ENCODE data around the gene SEPTIN2. TPM values are rescaled to one million over a fixed set of nuclear protein-coding genes. Genes with fewer than 3 reads are reported as not detected.

SEPTIN2 gene
- total and polyA plus RNA-seq, 10 of the 15 experiments (the other 5 are each of a cell fraction or from before 2014, with no cell fraction given) = 169 to 474 (median 269) TPM

GRCh38 chr2:241309684-241310117 is 6.0 kb upstream of the SEPTIN2 start:
- ChIA-PET SMC1A (ENCODE audit: uncharacterized antibody, unreplicated experiment) (interaction anchor here (0.7 to 1.7 kb wide), 9 partner anchors 11 to 162 kb away, joined by 3 to 9 read pairs (median 3); no protein-coding TSS in a partner anchor), POLR2A (interaction anchor here (1.0 to 1.1 kb wide), 3 partner anchors 9 to 62 kb away, joined by 3 to 5 read pairs (median 3); no protein-coding TSS in a partner anchor), RAD21 (ENCODE audit: unreplicated experiment) (interaction anchor here (1.0 to 1.7 kb wide), 5 partner anchors 15 to 214 kb away, joined by 3 to 6 read pairs (median 3); no protein-coding TSS in a partner anchor), CTCF (interaction anchor here (1.0 to 1.1 kb wide), 3 partner anchors 27 to 91 kb away, joined by 3 read pairs; no protein-coding TSS in a partner anchor)
- Histone ChIP-seq H3K4me1 (ENCODE audit: control insufficient read depth, insufficient read depth, low read length) (peaks cover 40% of the 10 kb centered on the region), H4K20me1 (ENCODE audit: control insufficient read depth, insufficient read depth) (no peaks in the 10 kb centered on the region), H3K27me3 (replicated peaks in 1 of 2; ENCODE audit: control insufficient read depth in 2 of 2, insufficient read depth in 2 of 2, low read length in 1 of 2) (no peaks in the 10 kb centered on the region), H3K9me3 (replicated peaks; ENCODE audit: control insufficient read depth, insufficient read depth, low read length) (no peaks in the 10 kb centered on the region), H3K27ac (ENCODE audit: control insufficient read depth, insufficient read depth) (peak overlapping the region; percentile 75), H2AFZ (ENCODE audit: control insufficient read depth, low read depth, low read length) (no peak overlapping the region), H3K9ac (ENCODE audit: control insufficient read depth, insufficient read depth, low read length) (peak overlapping the region; percentile 53), H3K4me3 (peak overlapping the region; percentile 64; the same call in 1 of the 2 replicates), H3K4me2 (ENCODE audit: control insufficient read depth, insufficient read depth) (peak overlapping the region; percentile 85), H3K79me2 (ENCODE audit: control insufficient read depth, insufficient read depth, low read length) (peaks cover 96% of the 10 kb centered on the region), H3K36me3 (ENCODE audit: control insufficient read depth in 2 of 2, insufficient read depth in 2 of 2, low read length in 1 of 2) (no peaks in the 10 kb centered on the region)
- BruUV-seq (replicated peaks) = no TSS peak
- FAIRE-seq = no peak
- in situ Hi-C loops (cut with MboI) (no loop called here), intact Hi-C loops (cut with micrococcal nuclease; ENCODE audit: unreplicated experiment) (no loop called here)
- peak; percentile 74 for DNase-seq (ENCODE audit: low read depth, low spot score)
- peak; percentile 71 for ATAC-seq
- WGBS (ENCODE audit: insufficient coverage, insufficient replicate concordance, low lambda C conversion rate, missing lambda C conversion rate) = 0% methylated on average over 2 of the region's 2 CpGs
- TF ChIP-seq MEF2B (IDR thresholded peaks at IDR 0.05; ENCODE audit: partially characterized antibody, poor library complexity, severe bottlenecking) = peak; percentile 85
- TF ChIP-seq IKZF2 (IDR thresholded peaks at IDR 0.05) = peak; percentile 73 to 74; a peak in 2 of 4 replicates
- TF ChIP-seq NBN (IDR thresholded peaks at IDR 0.05) = peak; percentile 55; the same call in 1 of the 2 replicates
- TF ChIP-seq SUZ12 (IDR thresholded peaks at IDR 0.05; ENCODE audit: unreplicated experiment) = no peak
- TF ChIP-seq JUND (IDR thresholded peaks at IDR 0.05; ENCODE audit: low read depth, low read length) = no peak
- peak; percentile 83; the same call in 1 of the 2 replicates for TF ChIP-seq TCF12 (IDR thresholded peaks at IDR 0.05; ENCODE audit: low read depth, low read length)
- TF ChIP-seq EED (IDR thresholded peaks at IDR 0.05; ENCODE audit: low read depth) = peak; percentile 60
- peak; percentile 51; the same call in 1 of the 3 replicates for TF ChIP-seq POU2F2 (IDR thresholded peaks at IDR 0.05; ENCODE audit: borderline replicate concordance, low read depth, low read length)
- no peak for TF ChIP-seq ATF7 (IDR thresholded peaks at IDR 0.05; ENCODE audit: low read depth)
- TF ChIP-seq RAD51 (IDR thresholded peaks at IDR 0.05) = 0 out of 2 replicates have a peak, but pooled peaks have one; percentile 7
- TF ChIP-seq TCF3 (IDR thresholded peaks at IDR 0.05; ENCODE audit: borderline replicate concordance, insufficient read depth, low read depth, low read length) = 0 out of 2 replicates have a peak, but pooled peaks have one; percentile 46
- no peak for TF ChIP-seq ZBTB4 (CRISPR knock-in tag; IDR thresholded peaks at IDR 0.05)
- TF ChIP-seq CBFB (IDR thresholded peaks at IDR 0.05; ENCODE audit: low read depth) = peak; percentile 61
- 0 out of 2 replicates have a peak, but pooled peaks have one; percentile 36 for TF ChIP-seq PAX5 (IDR thresholded peaks at IDR 0.05; ENCODE audit: borderline replicate concordance, low read depth, low read length)
- TF ChIP-seq CUX1 (IDR thresholded peaks at IDR 0.05; ENCODE audit: insufficient replicate concordance, low read depth, low read length) = peak; percentile 44
- TF ChIP-seq MXI1 (IDR thresholded peaks at IDR 0.05; ENCODE audit: low read depth, low read length) = peak; percentile 70; the same call in 1 of the 2 replicates
- peak; percentile 56; the same call in 1 of the 2 replicates for TF ChIP-seq YY1 (IDR thresholded peaks at IDR 0.05; ENCODE audit: low read depth, low read length)

All from GM12878 (cell line).